ENCODE data around the gene MUS81. TPM values are rescaled to one million over a fixed set of nuclear protein-coding genes. Genes with fewer than 3 reads are reported as not detected.

Gene MUS81
- total and polyA plus RNA-seq, 9 of the 15 experiments (the other 6 are each of a cell fraction or from before 2014, with no cell fraction given) = 13.4 to 118 (median 53.7) TPM

- TF ChIP-seq, protein P1, sequence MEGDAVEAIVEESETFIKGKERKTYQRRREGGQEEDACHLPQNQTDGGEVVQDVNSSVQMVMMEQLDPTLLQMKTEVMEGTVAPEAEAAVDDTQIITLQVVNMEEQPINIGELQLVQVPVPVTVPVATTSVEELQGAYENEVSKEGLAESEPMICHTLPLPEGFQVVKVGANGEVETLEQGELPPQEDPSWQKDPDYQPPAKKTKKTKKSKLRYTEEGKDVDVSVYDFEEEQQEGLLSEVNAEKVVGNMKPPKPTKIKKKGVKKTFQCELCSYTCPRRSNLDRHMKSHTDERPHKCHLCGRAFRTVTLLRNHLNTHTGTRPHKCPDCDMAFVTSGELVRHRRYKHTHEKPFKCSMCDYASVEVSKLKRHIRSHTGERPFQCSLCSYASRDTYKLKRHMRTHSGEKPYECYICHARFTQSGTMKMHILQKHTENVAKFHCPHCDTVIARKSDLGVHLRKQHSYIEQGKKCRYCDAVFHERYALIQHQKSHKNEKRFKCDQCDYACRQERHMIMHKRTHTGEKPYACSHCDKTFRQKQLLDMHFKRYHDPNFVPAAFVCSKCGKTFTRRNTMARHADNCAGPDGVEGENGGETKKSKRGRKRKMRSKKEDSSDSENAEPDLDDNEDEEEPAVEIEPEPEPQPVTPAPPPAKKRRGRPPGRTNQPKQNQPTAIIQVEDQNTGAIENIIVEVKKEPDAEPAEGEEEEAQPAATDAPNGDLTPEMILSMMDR (IDR thresholded peaks at IDR 0.05 in 2 of 3, conservative IDR thresholded peaks at IDR 0.05 in 1 of 3; ENCODE audit: insufficient read depth in 2 of 3, low read depth in 1 of 3, low read length in 3 of 3) = peak; percentile 50 to 83 (median 54)
- no peak for TF ChIP-seq RBM15 (IDR thresholded peaks at IDR 0.05; ENCODE audit: insufficient read depth, low read length)
- TF ChIP-seq FOXK1 (CRISPR knock-in tag; IDR thresholded peaks at IDR 0.05; ENCODE audit: borderline replicate concordance) = no peak
- no peak for TF ChIP-seq STAG1 (CRISPR knock-in tag; IDR thresholded peaks at IDR 0.05; ENCODE audit: borderline replicate concordance)
- no peak for TF ChIP-seq FOXK2 (conservative IDR thresholded peaks at IDR 0.05 in 1 of 2, IDR thresholded peaks at IDR 0.05 in 1 of 2; ENCODE audit: low read depth in 2 of 2)
- no peak for TF ChIP-seq JUNB (CRISPR knock-in tag; conservative IDR thresholded peaks at IDR 0.05)
- no peak for TF ChIP-seq NCOA6 (IDR thresholded peaks at IDR 0.05)
- no peak for TF ChIP-seq ZNF274 (IDR thresholded peaks at IDR 0.05; ENCODE audit: borderline replicate concordance, low read depth, low read length)
- TF ChIP-seq XRCC4 (IDR thresholded peaks at IDR 0.05; ENCODE audit: extremely low read depth, insufficient read depth, insufficient read length) = no peak
- TF ChIP-seq RHOXF2B (CRISPR knock-in tag; conservative IDR thresholded peaks at IDR 0.05) = no peak
- no peak for TF ChIP-seq POLR2A (conservative IDR thresholded peaks at IDR 0.05)
- no peak for TF ChIP-seq ZNF76 (CRISPR knock-in tag; IDR thresholded peaks at IDR 0.05; ENCODE audit: borderline replicate concordance)
- TF ChIP-seq ZSCAN29 (IDR thresholded peaks at IDR 0.05) = no peak
- TF ChIP-seq, protein P2, sequence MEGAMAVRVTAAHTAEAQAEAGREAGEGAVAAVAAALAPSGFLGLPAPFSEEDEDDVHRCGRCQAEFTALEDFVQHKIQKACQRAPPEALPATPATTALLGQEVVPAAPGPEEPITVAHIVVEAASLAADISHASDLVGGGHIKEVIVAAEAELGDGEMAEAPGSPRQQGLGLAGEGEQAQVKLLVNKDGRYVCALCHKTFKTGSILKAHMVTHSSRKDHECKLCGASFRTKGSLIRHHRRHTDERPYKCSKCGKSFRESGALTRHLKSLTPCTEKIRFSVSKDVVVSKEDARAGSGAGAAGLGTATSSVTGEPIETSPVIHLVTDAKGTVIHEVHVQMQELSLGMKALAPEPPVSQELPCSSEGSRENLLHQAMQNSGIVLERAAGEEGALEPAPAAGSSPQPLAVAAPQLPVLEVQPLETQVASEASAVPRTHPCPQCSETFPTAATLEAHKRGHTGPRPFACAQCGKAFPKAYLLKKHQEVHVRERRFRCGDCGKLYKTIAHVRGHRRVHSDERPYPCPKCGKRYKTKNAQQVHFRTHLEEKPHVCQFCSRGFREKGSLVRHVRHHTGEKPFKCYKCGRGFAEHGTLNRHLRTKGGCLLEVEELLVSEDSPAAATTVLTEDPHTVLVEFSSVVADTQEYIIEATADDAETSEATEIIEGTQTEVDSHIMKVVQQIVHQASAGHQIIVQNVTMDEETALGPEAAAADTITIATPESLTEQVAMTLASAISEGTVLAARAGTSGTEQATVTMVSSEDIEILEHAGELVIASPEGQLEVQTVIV (CRISPR knock-in tag; IDR thresholded peaks at IDR 0.05; ENCODE audit: borderline replicate concordance) = no peak
- no peak for TF ChIP-seq CCAR2 (IDR thresholded peaks at IDR 0.05; ENCODE audit: low read depth, low read length)
- TF ChIP-seq BCL6 (CRISPR knock-in tag; IDR thresholded peaks at IDR 0.05) = no peak
- TF ChIP-seq ZNF398 (CRISPR knock-in tag; IDR thresholded peaks at IDR 0.05) = no peak
- TF ChIP-seq, protein P3, sequence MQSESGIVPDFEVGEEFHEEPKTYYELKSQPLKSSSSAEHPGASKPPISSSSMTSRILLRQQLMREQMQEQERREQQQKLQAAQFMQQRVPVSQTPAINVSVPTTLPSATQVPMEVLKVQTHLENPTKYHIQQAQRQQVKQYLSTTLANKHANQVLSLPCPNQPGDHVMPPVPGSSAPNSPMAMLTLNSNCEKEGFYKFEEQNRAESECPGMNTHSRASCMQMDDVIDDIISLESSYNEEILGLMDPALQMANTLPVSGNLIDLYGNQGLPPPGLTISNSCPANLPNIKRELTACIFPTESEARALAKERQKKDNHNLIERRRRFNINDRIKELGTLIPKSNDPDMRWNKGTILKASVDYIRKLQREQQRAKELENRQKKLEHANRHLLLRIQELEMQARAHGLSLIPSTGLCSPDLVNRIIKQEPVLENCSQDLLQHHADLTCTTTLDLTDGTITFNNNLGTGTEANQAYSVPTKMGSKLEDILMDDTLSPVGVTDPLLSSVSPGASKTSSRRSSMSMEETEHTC (IDR thresholded peaks at IDR 0.05) = no peak
- TF ChIP-seq CTBP1 (IDR thresholded peaks at IDR 0.05; ENCODE audit: borderline replicate concordance) = no peak
- TF ChIP-seq ARID1B (IDR thresholded peaks at IDR 0.05) = no peak
These were observed 9.1 kb upstream of the MUS81 start (continued) for GRCh38 chr11:65851083-65851579.
